NOMO-1 treated with DMSO at 0.1 percent for 48 hours (cell line): ENCODE results near the gene SALL4.
A peak's percentile ranks its signal among the peaks of the same experiment; 100 is the strongest.
"Not testable (repeated sequence)": the region's sequence is repeated elsewhere in the genome, so short reads cannot be mapped to it uniquely, and the experiment has no call there.

Source experiments
- DNase-seq: peaks from one replicate; lab custom pipeline; 2025; ENCODE audit not compliant: unreplicated experiment; lab: John Stamatoyannopoulos, UW

The SALL4 gene

DNA sequence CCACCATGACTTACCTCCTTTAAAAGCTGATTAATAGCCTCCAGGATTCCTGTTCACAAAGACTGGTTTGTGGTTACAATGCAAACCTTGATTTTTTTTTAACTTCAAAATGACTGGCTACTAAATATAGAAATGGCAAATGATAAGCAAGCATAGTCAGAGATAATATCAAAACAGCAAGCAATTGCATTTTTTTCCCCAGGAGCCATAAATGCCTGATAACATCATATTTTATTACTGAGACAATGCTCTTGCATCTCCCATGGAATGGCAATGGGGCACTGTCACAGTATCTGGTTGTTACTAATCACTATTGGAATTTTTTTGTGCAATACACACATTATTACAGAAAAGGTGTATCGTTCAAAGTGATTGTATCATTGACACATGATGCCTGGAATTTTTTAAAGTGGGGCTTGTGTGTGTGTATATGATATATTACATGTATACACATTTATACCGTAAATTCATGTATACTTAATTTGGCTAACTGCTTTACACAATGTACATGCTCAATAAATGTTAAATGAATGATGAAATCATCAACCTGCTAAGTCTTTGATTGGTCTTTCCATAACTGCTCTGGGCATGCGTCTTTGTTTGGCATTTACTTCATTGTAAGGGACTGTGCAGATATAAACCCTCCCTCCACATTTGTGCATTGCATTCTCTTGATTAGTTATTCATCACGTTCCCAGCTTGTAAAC is 980 bp upstream of the SALL4 start:
- no peak for DNase-seq

DNA sequence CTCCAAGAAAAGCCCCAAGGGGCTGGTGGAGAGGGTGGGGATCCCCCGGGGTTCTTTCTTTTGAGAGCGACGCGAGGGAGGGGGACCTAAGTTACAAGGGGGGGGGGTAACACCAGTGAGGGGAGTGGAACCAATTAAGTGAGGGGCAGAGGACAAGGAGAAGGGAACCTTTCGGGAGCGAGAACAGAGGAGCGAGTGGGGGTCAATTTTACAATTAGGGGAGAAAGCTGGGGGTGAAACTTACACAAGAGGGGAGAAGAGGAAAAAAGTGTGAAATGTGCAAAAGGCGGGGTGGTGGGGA is 548 bp downstream of the SALL4 start:
- DNase-seq: no peak

DNA sequence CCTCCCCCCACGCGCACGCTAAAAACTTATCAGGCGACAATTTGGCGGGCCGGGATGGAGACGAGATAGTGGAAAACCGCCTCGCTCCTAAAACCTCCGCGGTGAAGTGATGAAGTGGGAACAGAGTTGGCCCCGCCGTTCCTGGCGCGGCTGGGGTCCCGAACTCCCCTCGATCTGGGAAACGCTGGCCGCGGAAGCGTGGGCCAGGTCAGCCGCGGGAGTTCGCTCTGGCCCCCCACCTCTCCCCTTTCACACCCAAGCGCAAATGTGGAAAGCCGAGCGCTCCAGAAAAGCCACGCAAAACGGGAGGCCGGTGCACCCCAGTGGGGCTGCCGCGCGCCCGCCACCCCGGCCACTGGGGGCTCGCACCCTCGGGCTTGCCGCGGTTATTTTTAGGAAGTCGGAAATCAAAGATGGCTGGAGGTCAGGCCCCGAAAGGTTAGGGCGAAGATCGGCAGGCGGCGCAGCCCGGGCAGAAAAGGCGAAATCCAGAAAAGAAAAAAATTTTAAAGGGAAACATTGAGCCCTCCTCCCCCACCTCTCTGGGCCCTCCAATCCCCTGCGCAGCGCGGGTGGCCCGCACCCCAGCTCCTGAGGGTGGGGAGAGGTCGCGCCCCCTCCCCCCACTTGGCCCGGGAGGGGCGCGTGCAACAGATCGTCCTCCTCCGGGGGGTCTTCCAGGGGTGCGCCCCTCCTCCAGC is 1.0 kb downstream of the SALL4 start:
- peak; percentile 61 for DNase-seq

DNA sequence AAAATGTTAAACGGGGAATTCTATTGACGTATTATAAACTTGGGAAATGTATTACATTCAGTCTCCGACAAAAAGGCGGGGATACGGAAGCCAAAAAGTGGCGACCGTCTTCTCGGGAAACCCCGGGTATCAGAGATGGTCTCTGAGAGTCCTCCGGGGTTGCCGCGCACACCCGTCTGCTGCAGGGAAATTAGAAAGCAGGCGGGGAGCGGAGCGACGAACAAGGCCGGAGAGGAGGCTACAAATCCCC is 1.5 kb downstream of the SALL4 start:
- DNase-seq: no peak

DNA sequence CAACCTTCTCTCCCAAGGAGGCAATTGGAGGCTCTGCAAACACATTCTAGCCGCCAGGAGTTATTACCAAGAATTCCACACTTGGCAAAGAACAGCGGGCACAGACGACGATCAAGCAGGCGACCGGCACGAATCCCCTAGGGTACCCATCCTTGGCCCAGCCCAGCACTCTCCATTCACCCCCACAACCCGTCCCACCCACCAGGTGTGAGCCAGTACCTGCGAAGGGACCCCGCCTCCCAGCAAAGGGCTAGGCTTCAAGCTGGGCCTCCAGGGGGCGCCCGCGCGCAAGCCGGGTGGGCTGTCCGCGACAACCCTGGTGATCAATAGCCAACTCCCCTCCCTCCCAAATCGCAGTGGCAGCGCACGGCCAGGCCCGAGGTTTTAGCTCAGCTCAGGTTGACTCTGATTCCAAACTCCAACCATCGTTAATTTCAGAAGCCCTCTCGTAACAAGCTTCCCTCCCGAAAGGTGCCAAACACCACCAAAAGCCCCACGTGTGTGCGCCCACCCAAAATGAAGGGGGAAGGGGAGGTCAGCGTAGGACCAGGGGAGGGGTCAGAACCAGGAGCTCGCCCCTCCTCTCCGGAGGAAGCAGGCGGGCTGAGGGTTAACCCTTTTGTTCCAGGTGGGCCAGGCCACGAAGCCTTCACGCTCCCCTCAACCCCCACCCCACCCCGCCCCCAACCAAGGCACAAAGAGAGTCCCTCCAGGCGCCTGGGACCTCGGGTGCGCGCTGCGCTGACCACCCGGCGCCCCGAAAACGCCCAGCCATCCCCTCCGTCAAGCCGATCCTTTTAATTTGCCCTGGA is 2.1 kb downstream of the SALL4 start:
- DNase-seq: peak; percentile 45

DNA sequence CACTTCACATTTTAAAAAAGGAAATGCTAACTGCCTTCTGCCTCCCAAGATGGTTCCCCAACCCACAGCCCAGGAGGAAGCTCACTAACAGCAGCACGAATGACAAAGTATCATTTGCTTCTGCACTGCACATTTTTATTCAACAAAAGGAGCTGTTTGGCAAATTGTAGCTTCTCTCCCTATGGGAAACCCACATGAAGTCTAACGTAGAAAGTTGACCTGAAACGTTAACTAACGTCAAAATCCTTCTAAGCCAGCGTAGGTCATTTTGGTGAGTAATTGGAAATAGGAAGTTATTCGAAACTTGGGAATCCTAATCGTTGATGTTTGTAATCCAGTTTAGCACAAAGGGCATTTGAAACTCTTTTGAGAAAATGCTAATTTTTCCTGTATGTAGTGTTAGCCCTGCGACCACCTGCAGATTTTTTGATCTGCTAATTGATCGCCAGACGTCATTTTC is 2.9 kb downstream of the SALL4 start:
- peak; percentile 10 for DNase-seq

DNA sequence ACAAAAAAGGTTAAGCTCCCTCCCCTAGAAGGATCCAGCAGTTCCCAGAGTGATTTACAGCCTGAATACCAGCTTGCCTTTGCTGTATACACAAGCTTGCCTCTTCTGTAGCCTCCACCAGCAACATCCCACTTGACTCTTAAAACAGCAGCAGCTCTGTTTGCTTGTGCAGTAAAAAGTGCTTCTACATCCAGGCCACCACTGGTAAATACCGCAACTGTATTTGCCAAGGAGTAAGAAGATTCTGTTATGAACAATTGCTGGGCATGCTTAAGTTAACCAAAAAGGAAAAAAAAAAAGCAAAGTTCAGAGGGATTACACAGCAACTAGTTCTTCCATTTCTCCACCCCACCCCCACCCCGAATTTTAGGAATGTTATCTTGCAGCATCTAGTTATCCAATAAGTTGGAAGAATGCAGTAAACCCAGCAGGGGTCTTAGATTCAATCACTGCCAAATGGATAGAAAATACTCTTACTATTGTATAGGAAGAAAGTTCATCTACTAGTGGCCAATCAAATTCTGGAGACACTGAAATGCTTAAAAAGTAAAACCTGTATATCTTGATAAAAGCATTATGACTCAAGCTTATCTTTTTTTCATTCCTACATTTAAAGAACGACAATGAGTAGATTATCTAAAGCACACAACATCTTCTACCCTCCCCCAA is 4.8 kb downstream of the SALL4 start:
- DNase-seq: no peak

DNA sequence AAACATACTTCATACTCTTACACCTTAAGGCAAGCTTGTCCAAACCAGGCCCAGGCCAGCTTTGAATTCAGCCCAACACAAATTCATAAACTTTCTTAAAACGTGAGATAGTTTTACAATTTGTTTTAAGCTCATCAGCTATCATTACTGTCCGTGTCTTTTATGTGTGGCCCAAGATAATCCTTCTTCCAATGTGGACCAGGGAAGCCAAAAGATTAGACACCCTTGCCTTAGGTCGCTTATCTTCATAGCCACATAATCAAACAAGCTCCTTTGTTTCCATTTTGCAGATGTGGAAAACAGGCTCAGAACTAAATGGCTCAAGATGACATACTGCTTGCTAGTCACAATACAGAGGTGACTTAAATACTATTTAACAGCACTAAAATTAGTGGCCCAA is 6.0 kb downstream of the SALL4 start:
- no peak for DNase-seq

DNA sequence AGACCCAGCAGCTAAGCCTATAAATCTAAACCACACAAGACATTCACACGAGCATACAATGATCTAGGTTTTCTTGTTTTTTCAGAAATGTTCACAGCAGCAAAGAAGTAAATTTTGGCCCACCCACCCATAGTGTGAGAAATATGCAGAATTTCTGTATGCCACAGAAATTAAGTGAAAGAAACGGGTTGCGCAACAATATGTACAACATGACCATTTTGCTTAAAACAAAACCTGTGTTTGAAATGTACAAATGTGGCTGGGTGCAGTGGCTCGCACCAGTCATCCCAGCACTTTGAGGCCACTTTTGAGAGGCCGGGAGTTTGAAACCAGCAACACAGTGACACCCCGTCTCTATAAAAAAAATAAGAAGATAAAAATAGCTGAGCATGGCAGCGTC is 9.4 kb downstream of the SALL4 start:
- DNase-seq: no peak

DNA sequence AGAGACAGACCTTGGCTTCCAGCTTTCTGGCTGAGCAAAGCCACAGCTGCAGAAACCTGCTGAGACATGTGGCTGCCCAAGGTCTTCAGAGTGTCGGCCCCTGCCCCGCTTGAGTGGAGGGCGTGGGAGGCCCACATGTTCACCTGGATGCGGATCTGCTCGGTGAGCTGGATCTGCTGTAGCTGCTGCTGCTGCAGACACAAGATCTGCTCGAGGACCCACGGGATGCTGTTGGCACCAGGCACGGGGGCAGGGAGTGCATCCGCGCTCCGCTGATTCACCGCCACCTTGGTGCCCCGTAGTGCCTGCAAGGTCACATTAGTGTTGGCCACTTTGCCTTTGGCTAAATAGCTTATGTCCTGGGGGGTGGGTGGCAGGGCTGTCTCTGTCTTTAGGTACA is 10.7 kb downstream of the SALL4 start:
- no peak for DNase-seq

DNA sequence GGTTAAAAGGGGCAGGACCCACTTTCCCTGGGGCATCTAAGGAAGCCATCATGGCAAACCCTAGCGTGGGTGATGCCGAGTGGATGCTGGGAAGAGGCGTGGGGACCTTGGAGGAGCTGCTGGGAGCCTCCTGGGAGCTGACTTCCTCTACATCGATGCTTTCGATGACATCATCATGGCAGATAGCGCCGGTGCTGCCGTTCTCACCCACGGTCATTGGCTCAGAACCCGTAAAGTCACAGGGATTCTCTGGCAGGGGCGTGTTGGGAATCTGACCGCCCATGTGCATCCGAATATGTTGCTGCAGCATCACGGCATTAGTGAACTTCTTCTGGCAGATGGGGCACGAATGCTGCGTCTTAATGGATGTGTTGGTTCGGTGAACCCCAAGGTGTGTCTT is 12.1 kb downstream of the SALL4 start:
- no peak for DNase-seq

DNA sequence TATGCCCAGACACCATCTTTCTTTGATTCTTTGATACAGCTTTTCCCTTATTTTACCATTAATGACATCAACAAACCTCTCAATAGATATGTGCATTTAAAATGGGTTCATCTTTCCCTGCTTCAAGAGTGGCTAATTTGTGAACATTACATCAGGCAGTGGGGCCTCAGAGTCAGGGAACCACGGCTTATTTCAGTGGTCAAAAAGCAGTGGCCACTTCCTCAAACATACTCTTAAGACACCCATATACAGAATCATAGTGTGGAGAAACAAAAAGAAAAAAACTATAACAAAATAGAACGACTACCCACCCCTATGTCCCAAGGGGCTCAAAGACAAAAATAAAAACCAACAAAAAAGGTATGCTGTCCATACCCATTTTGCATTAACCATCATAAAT is 12.9 kb downstream of the SALL4 start:
- DNase-seq: peak; percentile 56

DNA sequence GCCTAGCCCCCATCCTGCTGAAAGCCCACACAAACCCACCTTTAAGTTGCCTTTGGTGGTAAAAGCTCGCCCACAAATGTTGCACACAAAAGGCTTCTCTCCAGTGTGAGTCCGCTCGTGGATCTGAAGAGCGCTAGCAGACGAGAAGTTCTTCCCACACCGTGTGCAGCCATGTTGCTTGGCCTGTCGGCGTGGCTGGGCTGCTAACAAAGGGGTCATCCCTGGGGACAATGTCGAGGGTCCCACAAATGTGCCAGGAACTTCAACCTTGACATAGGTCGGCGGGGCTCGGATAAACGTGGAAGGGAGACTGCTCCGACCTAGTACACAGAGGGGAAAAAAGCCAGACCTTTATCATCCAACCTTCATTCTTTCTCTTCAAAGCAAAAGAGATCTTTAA is 13.5 kb downstream of the SALL4 start:
- no peak for DNase-seq

DNA sequence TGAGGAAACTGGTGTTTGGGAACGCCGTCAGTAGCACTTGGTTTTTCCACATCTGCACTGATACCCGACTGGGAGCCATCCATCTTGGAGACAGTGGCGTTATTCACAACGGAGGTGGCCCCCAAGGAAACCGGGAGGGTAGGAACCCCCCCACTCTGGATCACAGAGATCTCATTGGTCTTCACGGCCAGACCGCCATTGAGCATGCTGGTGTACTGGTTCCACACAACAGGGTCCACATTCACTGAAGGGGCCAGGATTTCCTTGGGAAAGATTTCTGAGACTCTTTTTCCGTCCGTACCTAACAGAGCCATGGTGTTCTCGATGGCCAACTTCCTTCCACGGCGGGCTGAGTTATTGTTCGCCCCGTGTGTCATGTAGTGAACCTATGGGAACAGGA is 18.0 kb downstream of the SALL4 start:
- DNase-seq: no peak

DNA sequence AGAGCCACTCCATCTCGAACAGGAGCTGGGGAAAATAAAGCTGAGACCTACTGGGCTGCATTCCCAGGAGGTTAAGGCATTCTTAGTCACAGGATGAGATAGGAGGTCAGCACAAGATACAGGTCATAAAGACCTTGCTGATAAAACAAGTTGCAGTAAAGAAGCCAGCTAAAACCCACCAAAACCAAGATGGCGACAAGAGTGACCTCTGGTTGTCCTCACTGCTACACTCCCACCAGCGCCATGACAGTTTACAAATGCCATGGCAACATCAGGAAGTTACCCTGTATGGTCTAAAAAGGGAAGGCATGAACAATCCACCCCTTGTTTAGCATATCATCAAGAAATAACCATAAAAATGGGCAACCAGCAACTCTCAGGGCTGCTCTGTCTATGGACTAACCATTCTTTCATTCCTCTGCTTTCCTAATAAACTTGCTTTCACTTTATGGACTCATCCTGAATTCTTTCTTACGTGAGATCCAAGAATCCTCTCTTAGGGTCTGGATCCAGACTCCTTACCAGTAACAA is 24.0 kb downstream of the SALL4 start:
- not testable (repeated sequence) for DNase-seq

DNA sequence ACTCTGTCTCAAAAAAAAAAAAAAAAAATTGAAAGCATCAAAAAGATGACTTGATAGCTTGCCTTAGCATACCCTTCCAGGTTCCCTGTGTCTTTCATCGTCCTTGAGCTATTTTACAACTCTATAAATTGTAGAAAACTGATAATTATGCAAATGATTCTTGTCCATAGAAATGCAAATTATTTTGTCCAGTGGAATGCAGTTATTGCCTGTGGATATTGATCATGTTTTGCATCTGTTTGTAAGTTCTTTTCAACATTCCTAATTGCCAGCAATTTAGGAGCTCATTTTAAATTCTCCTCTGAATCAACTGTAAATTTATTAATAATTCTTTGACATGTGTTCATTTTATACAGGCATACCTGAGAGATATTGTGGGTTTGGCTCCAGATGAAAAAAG is 27.1 kb downstream of the SALL4 start:
- DNase-seq: no peak

DNA sequence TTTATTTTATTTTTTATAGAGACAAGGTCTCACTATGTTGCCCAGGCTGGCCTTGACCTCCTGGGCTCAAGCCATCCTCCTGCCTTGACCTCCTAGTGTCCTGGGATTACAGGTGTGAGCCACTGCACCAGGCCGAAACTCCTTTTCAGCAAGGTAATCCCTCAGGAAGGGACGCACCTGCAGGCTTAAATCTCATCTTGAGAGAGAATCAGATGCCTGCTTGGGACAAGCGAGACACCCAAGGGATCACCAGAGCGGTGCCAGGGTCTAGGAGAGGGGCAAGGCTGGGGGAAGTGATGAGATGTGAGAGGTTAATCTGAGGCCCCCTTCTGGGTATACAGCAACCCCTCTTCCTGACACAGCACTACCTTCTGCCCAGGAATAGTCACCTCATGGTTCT is 30.1 kb downstream of the SALL4 start:
- DNase-seq: no peak

DNA sequence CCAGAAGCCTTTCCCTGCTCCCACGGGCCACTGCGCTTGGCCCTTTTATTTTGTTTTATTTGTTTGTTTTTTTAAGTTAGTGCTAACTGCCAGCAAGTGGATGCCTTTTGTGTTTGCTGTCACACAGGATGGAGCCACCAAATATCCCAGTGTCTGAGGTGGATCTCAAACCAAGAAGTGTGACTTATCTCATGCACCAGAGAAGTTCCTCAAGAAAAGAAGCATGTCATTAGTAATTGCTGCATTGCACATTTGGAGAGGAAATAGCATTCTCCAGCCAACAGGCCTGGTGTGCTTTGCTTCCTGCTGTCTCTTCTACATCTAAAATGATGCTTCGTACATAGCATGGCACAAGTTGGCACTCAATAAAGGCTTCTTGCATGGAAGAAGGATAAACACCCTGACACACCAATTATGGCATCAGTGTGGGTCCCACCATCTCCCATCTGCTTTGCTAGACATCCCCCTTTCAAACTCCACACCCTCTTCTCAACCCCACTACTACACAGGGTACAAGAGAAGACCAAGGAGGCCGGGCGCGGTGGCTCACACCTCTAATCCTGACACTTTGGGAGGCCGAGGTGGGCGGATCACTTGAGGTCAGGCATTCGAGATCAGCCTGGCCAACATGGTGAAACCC is 32.2 kb downstream of the SALL4 start:
- no peak for DNase-seq

DNA sequence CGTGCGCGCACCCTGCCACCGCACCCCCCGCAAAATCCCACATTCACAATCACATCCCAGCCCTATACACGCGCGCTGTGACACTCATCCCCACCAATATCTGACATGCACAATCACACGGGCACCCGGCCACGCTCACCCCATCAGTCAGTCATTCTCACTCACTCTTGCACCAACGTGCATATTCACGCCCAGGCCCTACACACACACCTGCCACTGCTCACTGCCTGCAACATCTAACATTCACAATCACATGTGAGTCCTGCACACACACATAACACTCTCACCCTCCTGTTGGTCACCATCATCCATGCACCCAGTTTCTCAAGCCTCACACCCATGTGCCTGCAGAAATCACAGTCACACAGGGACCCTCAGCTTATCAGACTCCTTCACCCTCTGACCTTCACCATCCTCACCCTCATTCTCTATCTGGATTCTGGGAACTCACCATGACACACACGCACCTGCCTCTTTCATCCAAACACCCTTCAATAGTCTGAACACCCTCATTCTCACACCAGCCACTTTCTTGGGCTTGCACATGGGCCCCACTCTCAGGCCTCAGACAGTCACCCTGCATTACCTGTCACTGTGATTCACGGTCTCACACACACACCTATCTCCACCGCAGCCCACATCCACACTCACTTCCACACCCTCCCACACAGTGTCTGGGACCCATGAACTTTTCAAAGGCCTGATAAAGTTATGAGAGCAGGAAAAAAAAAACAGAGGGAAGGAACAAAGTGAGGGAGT is 33.4 kb downstream of the SALL4 start:
- DNase-seq: no peak
